OCI-LY1 (cell line): ENCODE results near the gene ANKFY1.

Experiments used
- H2AFZ ChIP-seq: fragments of 200-600 bp; sonication (generic), shearing (Covaris generic); 2 replicates; pipeline ENCODE4 v1.6.0; 2014; ENCODE audit warnings: antibody characterized with exemption, mild to moderate bottlenecking, low read length
- H3F3A ChIP-seq: fragments of 200-600 bp; sonication (generic), shearing (Covaris generic); 2 replicates; pipeline ENCODE4 v1.6.0; 2014; ENCODE audit warnings: mild to moderate bottlenecking, antibody characterized with exemption, low read length, moderate library complexity; ENCODE audit not compliant: insufficient read depth
- H3K27ac ChIP-seq: fragments of 200-600 bp; sonication (generic); 2 replicates; pipeline ENCODE4 v1.5.1; 2014; ENCODE audit warnings: low read length, mixed run types, mild to moderate bottlenecking, low read depth; ENCODE audit not compliant: poor library complexity, severe bottlenecking
- H3K27me3 ChIP-seq: fragments of 200-600 bp; sonication (generic); 2 replicates; pipeline ENCODE4 v1.6.0; 2014; ENCODE audit warnings: antibody characterized with exemption, mild to moderate bottlenecking, low read length, moderate library complexity; ENCODE audit not compliant: insufficient read depth
- H3K36me3 ChIP-seq: fragments of 200-600 bp; sonication (generic); 2 replicates; pipeline ENCODE4 v1.6.1; 2014; ENCODE audit warnings: mild to moderate bottlenecking, antibody characterized with exemption, low read length, moderate library complexity, mixed read lengths; ENCODE audit not compliant: insufficient read depth
- H3K4me1 ChIP-seq: fragments of 200-600 bp; sonication (generic); 2 replicates; pipeline ENCODE4 v1.5.1; 2014; ENCODE audit warnings: mild to moderate bottlenecking, low read length, moderate library complexity; ENCODE audit not compliant: insufficient read depth, severe bottlenecking
- H3K4me2 ChIP-seq: fragments of 200-600 bp; sonication (generic), shearing (Covaris generic); 2 replicates; pipeline ENCODE4 v1.6.1; 2014; ENCODE audit warnings: low read length
- H3K4me3 ChIP-seq: fragments of 200-600 bp; sonication (generic); 2 replicates; pipeline ENCODE4 v1.5.1; 2014; ENCODE audit warnings: low read length, low read depth, mild to moderate bottlenecking, mixed read lengths; ENCODE audit not compliant: poor library complexity, severe bottlenecking
- H3K79me2 ChIP-seq: fragments of 200-600 bp; shearing (Covaris generic); 2 replicates; pipeline ENCODE4 v1.6.1; 2016; ENCODE audit warnings: mixed run types, low read length, mixed read lengths; ENCODE audit not compliant: insufficient read depth
- H3K9ac ChIP-seq: fragments of 200-600 bp; sonication (generic), shearing (Covaris generic); 2 replicates; pipeline ENCODE4 v1.6.1; 2014; ENCODE audit warnings: mild to moderate bottlenecking, low read length, mixed read lengths
- H3K9me2 ChIP-seq: fragments of 200-600 bp; sonication (generic), shearing (Covaris generic); 2 replicates; pipeline ENCODE4 v1.6.1; 2014; ENCODE audit warnings: low read depth, mild to moderate bottlenecking, low read length, mixed read lengths
- H3K9me3 ChIP-seq: fragments of 200-600 bp; shearing (Covaris generic); 2 replicates; pipeline ENCODE4 v1.6.1; 2014; ENCODE audit warnings: low read length, mixed read lengths
- H4K20me1 ChIP-seq: fragments of 200-600 bp; sonication (generic), shearing (Covaris generic); 2 replicates; pipeline ENCODE4 v1.6.0; 2016; ENCODE audit warnings: mild to moderate bottlenecking, low read length; ENCODE audit not compliant: insufficient read depth
- CTCF ChIP-seq: fragments of 200-600 bp; sonication (generic), shearing (Covaris generic); IDR thresholded peaks from 2 replicates; pipeline ENCODE4 v1.5.1; 2017; ENCODE audit warnings: mild to moderate bottlenecking, antibody characterized with exemption, low read length, moderate library complexity, mixed read lengths
- EZH2 ChIP-seq: fragments of 200-600 bp; sonication (generic), shearing (Covaris generic); IDR thresholded peaks from 2 replicates; pipeline ENCODE4 v1.8.0; 2017; ENCODE audit warnings: borderline replicate concordance, mixed run types, mild to moderate bottlenecking, antibody characterized with exemption, low read length, moderate library complexity, mixed read lengths

Gene ANKFY1

GRCh38 chr17:4144422-4144747, 119.4 kb downstream of the ANKFY1 start:
- H3K9ac ChIP-seq = peak overlapping the region; percentile 92
- H3K79me2 ChIP-seq = peaks cover 27% of the 10 kb centered on the region
- H3K27ac ChIP-seq = peak overlapping the region; percentile 88

GRCh38 chr17:4143563-4144421, 120.0 kb downstream of the ANKFY1 start:
- Histone ChIP-seq H4K20me1 (no peaks in the 10 kb centered on the region), H3K9me3 (no peaks in the 10 kb centered on the region), H3K9me2 (no peaks in the 10 kb centered on the region), H3K27me3 (no peaks in the 10 kb centered on the region), H3K79me2 (peaks cover 31% of the 10 kb centered on the region), H3F3A (no peaks in the 10 kb centered on the region), H3K27ac (peak overlapping the region; percentile 88), H3K4me2 (peak overlapping the region; percentile 84), H3K4me1 (peaks cover 39% of the 10 kb centered on the region), H3K36me3 (peaks cover 8% of the 10 kb centered on the region; the same call in 1 of the 2 replicates), H3K4me3 (peak overlapping the region; percentile 95), H3K9ac (peak overlapping the region; percentile 92), H2AFZ (no peak overlapping the region)
- TF ChIP-seq EZH2 (no peak), CTCF (no peak)

More at GRCh38 chr17:4144422-4144747, 119.4 kb downstream of the ANKFY1 start:
- H2AFZ ChIP-seq = no peak overlapping the region
- no peaks in the 10 kb centered on the region for H3K9me3 ChIP-seq
- peaks cover 7% of the 10 kb centered on the region; the same call in 1 of the 2 replicates for H3K36me3 ChIP-seq
- H3K4me3 ChIP-seq = peak overlapping the region; percentile 95
- H3K4me2 ChIP-seq = peak overlapping the region; percentile 84
- no peaks in the 10 kb centered on the region for H4K20me1 ChIP-seq
- TF ChIP-seq CTCF (no peak), EZH2 (no peak)
- no peaks in the 10 kb centered on the region for H3K27me3 ChIP-seq
- H3K4me1 ChIP-seq = peaks cover 34% of the 10 kb centered on the region
- H3F3A ChIP-seq = no peaks in the 10 kb centered on the region
- H3K9me2 ChIP-seq = no peaks in the 10 kb centered on the region

GRCh38 chr17:4142107-4142900, 121.5 kb downstream of the ANKFY1 start:
- Histone ChIP-seq H2AFZ (no peak overlapping the region), H3K36me3 (peaks cover 8% of the 10 kb centered on the region; the same call in 1 of the 2 replicates), H3K4me1 (peaks cover 53% of the 10 kb centered on the region), H3F3A (no peaks in the 10 kb centered on the region), H3K9me2 (no peaks in the 10 kb centered on the region), H3K9ac (peak overlapping the region; percentile 76), H3K4me2 (peak overlapping the region; percentile 97), H3K79me2 (peaks cover 45% of the 10 kb centered on the region), H3K27ac (no peak overlapping the region), H4K20me1 (no peaks in the 10 kb centered on the region), H3K9me3 (no peaks in the 10 kb centered on the region), H3K4me3 (peak overlapping the region; percentile 95), H3K27me3 (no peaks in the 10 kb centered on the region)
- no peak for TF ChIP-seq EZH2
- no peak for TF ChIP-seq CTCF
